ENCODE data around the gene TSPAN14.
A peak's percentile ranks its signal among the peaks of the same experiment; 100 is the strongest.

- no peak for TF ChIP-seq HDGF (IDR thresholded peaks at IDR 0.05)
- no peak for TF ChIP-seq EGR1 (IDR thresholded peaks at IDR 0.05; ENCODE audit: borderline replicate concordance in 1 of 2, low read depth in 2 of 2, low read length in 2 of 2)
- TF ChIP-seq POLR2A (IDR thresholded peaks at IDR 0.05; ENCODE audit: low read depth, low read length) = 0 out of 2 replicates have a peak, but pooled peaks have one; percentile 15
- TF ChIP-seq CTCF (IDR thresholded peaks at IDR 0.05 in 2 of 3, conservative IDR thresholded peaks at IDR 0.05 in 1 of 3; ENCODE audit: control insufficient read depth in 2 of 3, extremely low read depth in 1 of 3, insufficient read depth in 1 of 3, low read depth in 3 of 3, low read length in 3 of 3) = no peak
- TF ChIP-seq SUPT20H (IDR thresholded peaks at IDR 0.05; ENCODE audit: borderline replicate concordance, control insufficient read depth, low read depth, low read length) = no peak
- no peak for TF ChIP-seq NFIC (IDR thresholded peaks at IDR 0.05; ENCODE audit: low read depth, low read length)
- TF ChIP-seq, protein P1, sequence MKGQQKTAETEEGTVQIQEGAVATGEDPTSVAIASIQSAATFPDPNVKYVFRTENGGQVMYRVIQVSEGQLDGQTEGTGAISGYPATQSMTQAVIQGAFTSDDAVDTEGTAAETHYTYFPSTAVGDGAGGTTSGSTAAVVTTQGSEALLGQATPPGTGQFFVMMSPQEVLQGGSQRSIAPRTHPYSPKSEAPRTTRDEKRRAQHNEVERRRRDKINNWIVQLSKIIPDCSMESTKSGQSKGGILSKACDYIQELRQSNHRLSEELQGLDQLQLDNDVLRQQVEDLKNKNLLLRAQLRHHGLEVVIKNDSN (IDR thresholded peaks at IDR 0.05; ENCODE audit: borderline replicate concordance, extremely low read length, insufficient read depth, low read depth, low read length) = no peak
- TF ChIP-seq, protein P2, sequence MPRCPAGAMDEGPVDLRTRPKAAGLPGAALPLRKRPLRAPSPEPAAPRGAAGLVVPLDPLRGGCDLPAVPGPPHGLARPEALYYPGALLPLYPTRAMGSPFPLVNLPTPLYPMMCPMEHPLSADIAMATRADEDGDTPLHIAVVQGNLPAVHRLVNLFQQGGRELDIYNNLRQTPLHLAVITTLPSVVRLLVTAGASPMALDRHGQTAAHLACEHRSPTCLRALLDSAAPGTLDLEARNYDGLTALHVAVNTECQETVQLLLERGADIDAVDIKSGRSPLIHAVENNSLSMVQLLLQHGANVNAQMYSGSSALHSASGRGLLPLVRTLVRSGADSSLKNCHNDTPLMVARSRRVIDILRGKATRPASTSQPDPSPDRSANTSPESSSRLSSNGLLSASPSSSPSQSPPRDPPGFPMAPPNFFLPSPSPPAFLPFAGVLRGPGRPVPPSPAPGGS (IDR thresholded peaks at IDR 0.05; ENCODE audit: borderline replicate concordance, insufficient read depth, low read depth, low read length, poor library complexity, severe bottlenecking) = no peak
- TF ChIP-seq CHD2 (IDR thresholded peaks at IDR 0.05; ENCODE audit: borderline replicate concordance, low read depth, low read length) = no peak
- TF ChIP-seq MYC (IDR thresholded peaks at IDR 0.05; ENCODE audit: insufficient read depth, insufficient read length, insufficient replicate concordance, low read length, severe bottlenecking) = no peak
- no peak for TF ChIP-seq MTA3 (IDR thresholded peaks at IDR 0.05; ENCODE audit: borderline replicate concordance, low read length)
These were observed 45.0 kb downstream of the TSPAN14 start for GRCh38 chr10:80498833-80499741.
